ENCODE results near the gene LRRK1.

GRCh38 chr15:101049282-101049681 lies 130.1 kb downstream of the LRRK1 start:
- TF ChIP-seq CTCF (IDR thresholded peaks at IDR 0.05) (no peak), POLR2A (IDR thresholded peaks at IDR 0.05) (no peak)
